ENCODE data around the gene URAD.

Gene URAD

GRCh38 chr13:27961227-27962085 lies 27.0 kb downstream of the URAD start:
- H3K9me3 Mint-ChIP-seq = no peaks in the 10 kb centered on the region
- H3K4me3 Mint-ChIP-seq = no peak overlapping the region
- peaks cover 3% of the 10 kb centered on the region for H3K4me1 Mint-ChIP-seq (ENCODE audit: low read depth)
- H3K36me3 Mint-ChIP-seq (ENCODE audit: low read depth) = no peaks in the 10 kb centered on the region
- peaks cover 91% of the 10 kb centered on the region for H3K27me3 Mint-ChIP-seq (ENCODE audit: low read depth)
- H3K27ac Mint-ChIP-seq = no peak overlapping the region

GRCh38 chr13:27960362-27961226 lies 27.9 kb downstream of the URAD start:
- Mint-ChIP-seq H3K27ac (no peak overlapping the region), H3K27me3 (ENCODE audit: low read depth) (peaks cover 91% of the 10 kb centered on the region), H3K9me3 (no peaks in the 10 kb centered on the region), H3K4me1 (ENCODE audit: low read depth) (peaks cover 3% of the 10 kb centered on the region), H3K4me3 (peak overlapping the region; percentile 59), H3K36me3 (ENCODE audit: low read depth) (no peaks in the 10 kb centered on the region)

- Mint-ChIP-seq H3K36me3 (ENCODE audit: low read depth) (no peaks in the 10 kb centered on the region), H3K4me1 (ENCODE audit: low read depth) (peaks cover 3% of the 10 kb centered on the region), H3K27me3 (ENCODE audit: low read depth) (peaks cover 91% of the 10 kb centered on the region), H3K4me3 (peak overlapping the region; percentile 59), H3K27ac (no peak overlapping the region), H3K9me3 (no peaks in the 10 kb centered on the region)
Observed at GRCh38 chr13:27959976-27960361, 28.5 kb downstream of the URAD start.

- H3K27me3 Mint-ChIP-seq (ENCODE audit: low read depth) = peaks cover 83% of the 10 kb centered on the region
- no peak overlapping the region for H3K4me3 Mint-ChIP-seq
- no peaks in the 10 kb centered on the region for H3K36me3 Mint-ChIP-seq (ENCODE audit: low read depth)
- no peaks in the 10 kb centered on the region for H3K9me3 Mint-ChIP-seq
- no peak overlapping the region for H3K27ac Mint-ChIP-seq
- H3K4me1 Mint-ChIP-seq (ENCODE audit: low read depth) = peaks cover 8% of the 10 kb centered on the region
Observed at GRCh38 chr13:27956576-27957300, 31.8 kb downstream of the URAD start.

GRCh38 chr13:27955014-27955591 lies 33.4 kb downstream of the URAD start:
- Mint-ChIP-seq H3K4me3 (no peak overlapping the region), H3K36me3 (ENCODE audit: low read depth) (no peaks in the 10 kb centered on the region), H3K4me1 (ENCODE audit: low read depth) (peaks cover 7% of the 10 kb centered on the region), H3K9me3 (no peaks in the 10 kb centered on the region), H3K27me3 (ENCODE audit: low read depth) (peaks cover 82% of the 10 kb centered on the region), H3K27ac (no peak overlapping the region)

- H3K27ac Mint-ChIP-seq = no peak overlapping the region
Observed at GRCh38 chr13:27954406-27954851, 34.1 kb downstream of the URAD start.

GRCh38 chr13:27953676-27954405 lies 34.7 kb downstream of the URAD start:
- peak overlapping the region; percentile 53 for H3K4me3 Mint-ChIP-seq
- peaks cover 74% of the 10 kb centered on the region for H3K27me3 Mint-ChIP-seq (ENCODE audit: low read depth)
- H3K9me3 Mint-ChIP-seq = no peaks in the 10 kb centered on the region
- peaks cover 5% of the 10 kb centered on the region for H3K4me1 Mint-ChIP-seq (ENCODE audit: low read depth)
- no peak overlapping the region for H3K27ac Mint-ChIP-seq
- no peaks in the 10 kb centered on the region for H3K36me3 Mint-ChIP-seq (ENCODE audit: low read depth)

More at GRCh38 chr13:27954406-27954851, 34.1 kb downstream of the URAD start:
- H3K9me3 Mint-ChIP-seq = no peaks in the 10 kb centered on the region
- H3K36me3 Mint-ChIP-seq (ENCODE audit: low read depth) = no peaks in the 10 kb centered on the region
- peaks cover 79% of the 10 kb centered on the region for H3K27me3 Mint-ChIP-seq (ENCODE audit: low read depth)
- peaks cover 5% of the 10 kb centered on the region for H3K4me1 Mint-ChIP-seq (ENCODE audit: low read depth)
- peak overlapping the region; percentile 37 for H3K4me3 Mint-ChIP-seq

GRCh38 chr13:27952876-27953675 lies 35.4 kb downstream of the URAD start:
- H3K27ac Mint-ChIP-seq = peak overlapping the region; percentile 62
- H3K4me3 Mint-ChIP-seq = peak overlapping the region; percentile 53
- no peaks in the 10 kb centered on the region for H3K36me3 Mint-ChIP-seq (ENCODE audit: low read depth)
- peaks cover 66% of the 10 kb centered on the region for H3K27me3 Mint-ChIP-seq (ENCODE audit: low read depth)
- H3K9me3 Mint-ChIP-seq = no peaks in the 10 kb centered on the region
- peaks cover 5% of the 10 kb centered on the region for H3K4me1 Mint-ChIP-seq (ENCODE audit: low read depth)

GRCh38 chr13:27942972-27943371 lies 45.5 kb downstream of the URAD start:
- no peaks in the 10 kb centered on the region for H3K4me1 Mint-ChIP-seq (ENCODE audit: low read depth)
- no peak overlapping the region for H3K27ac Mint-ChIP-seq
- H3K9me3 Mint-ChIP-seq = no peaks in the 10 kb centered on the region
- peaks cover 7% of the 10 kb centered on the region for H3K27me3 Mint-ChIP-seq (ENCODE audit: low read depth)
- H3K36me3 Mint-ChIP-seq (ENCODE audit: low read depth) = no peaks in the 10 kb centered on the region
- no peak overlapping the region for H3K4me3 Mint-ChIP-seq

- Mint-ChIP-seq H3K36me3 (ENCODE audit: low read depth) (no peaks in the 10 kb centered on the region), H3K27ac (no peak overlapping the region), H3K27me3 (ENCODE audit: low read depth) (peaks cover 45% of the 10 kb centered on the region), H3K9me3 (peaks cover 8% of the 10 kb centered on the region), H3K4me3 (no peak overlapping the region), H3K4me1 (ENCODE audit: low read depth) (no peaks in the 10 kb centered on the region)
Observed at GRCh38 chr13:27933580-27934328, 54.7 kb downstream of the URAD start.

GRCh38 chr13:27933118-27933517 lies 55.4 kb downstream of the URAD start:
- Mint-ChIP-seq H3K4me3 (no peak overlapping the region), H3K27ac (no peak overlapping the region), H3K27me3 (ENCODE audit: low read depth) (peaks cover 51% of the 10 kb centered on the region), H3K4me1 (ENCODE audit: low read depth) (no peaks in the 10 kb centered on the region), H3K36me3 (ENCODE audit: low read depth) (no peaks in the 10 kb centered on the region), H3K9me3 (peaks cover 8% of the 10 kb centered on the region)

- no peak overlapping the region for H3K4me3 Mint-ChIP-seq
- no peaks in the 10 kb centered on the region for H3K4me1 Mint-ChIP-seq (ENCODE audit: low read depth)
- H3K36me3 Mint-ChIP-seq (ENCODE audit: low read depth) = peaks cover 4% of the 10 kb centered on the region
- H3K27me3 Mint-ChIP-seq (ENCODE audit: low read depth) = peaks cover 79% of the 10 kb centered on the region
- no peak overlapping the region for H3K27ac Mint-ChIP-seq
- H3K9me3 Mint-ChIP-seq = no peaks in the 10 kb centered on the region
Observed at GRCh38 chr13:27929868-27930267, 58.6 kb downstream of the URAD start.
